Natural killer cell (primary cell): Measurements from ENCODE around the gene ADAM11. TPM values are rescaled to one million over a fixed set of nuclear protein-coding genes. Genes with fewer than 3 reads are reported as not detected.

Experiments
- ATAC-seq, 3 donors: fragments of 150-1000 bp in 2 of 3; fragments of 200-7000 bp in 1 of 3; cut with Tn5 transposase; 1 replicate in 1 of 3; 2 replicates in 2 of 3; pipeline ENCODE4 v1.10.0; 2021; ENCODE audit warnings: mild to moderate bottlenecking in 2 of 3, moderate library complexity in 2 of 3
- DNase-seq, 2 donors: peaks; one replicate each; pipeline versions ENCODE4 v3.0.0 to v3.0.0-alpha.2; 2013 to 2021; ENCODE audit warnings: mixed read lengths in 1 of 2
- H3K27ac ChIP-seq: one replicate; pipeline ENCODE4 v1.5.1; 2013; ENCODE audit warnings: mild to moderate bottlenecking, low read length
- H3K27me3 ChIP-seq: one replicate; pipeline ENCODE4 v1.6.1; 2013; ENCODE audit warnings: low read length; ENCODE audit not compliant: control insufficient read depth, insufficient read depth
- H3K36me3 ChIP-seq: one replicate; pipeline ENCODE4 v1.6.1; 2013; ENCODE audit warnings: low read length; ENCODE audit not compliant: control insufficient read depth, insufficient read depth
- H3K4me1 ChIP-seq: one replicate; pipeline ENCODE4 v1.6.1; 2013; ENCODE audit warnings: low read length; ENCODE audit not compliant: control insufficient read depth, insufficient read depth
- H3K4me3 ChIP-seq: one replicate; pipeline ENCODE4 v1.5.1; 2013; ENCODE audit warnings: low read length
- H3K9me3 ChIP-seq: one replicate; pipeline ENCODE4 v1.6.1; 2013; ENCODE audit warnings: low read length; ENCODE audit not compliant: control insufficient read depth, insufficient read depth
- H3K27ac Mint-ChIP-seq, 2 donors: one replicate each; pipeline ENCODE4 v1.8.0; 2022; ENCODE audit warnings: mild to moderate bottlenecking in 2 of 2, mixed read lengths in 2 of 2, moderate library complexity in 1 of 2
- H3K27me3 Mint-ChIP-seq, 2 donors: one replicate each; pipeline ENCODE4 v1.8.0; 2022; ENCODE audit warnings: low read depth in 2 of 2, mixed read lengths in 2 of 2
- H3K36me3 Mint-ChIP-seq: one replicate; pipeline ENCODE4 v1.8.0; 2022; ENCODE audit warnings: mixed read lengths
- H3K4me1 Mint-ChIP-seq, 2 donors: one replicate each; pipeline ENCODE4 v1.8.0; 2022; ENCODE audit warnings: mixed read lengths in 2 of 2
- H3K4me3 Mint-ChIP-seq: one replicate; pipeline ENCODE4 v1.8.0; 2022; ENCODE audit warnings: mild to moderate bottlenecking, moderate library complexity, mixed read lengths
- H3K9me3 Mint-ChIP-seq, 2 donors: one replicate each; pipeline ENCODE4 v1.8.0; 2022; ENCODE audit warnings: mixed read lengths in 2 of 2
- CTCF ChIP-seq: fragments of 200-600 bp; IDR thresholded peaks from one replicate; pipeline ENCODE4 v1.8.0; 2022; ENCODE audit warnings: antibody characterized with exemption
- WGBS: methylation state at CpG from one replicate; pipeline ENCODE4 v1.1.7; 2013; ENCODE audit warnings: missing lambda C conversion rate; ENCODE audit not compliant: insufficient coverage; 5-methylcytosine and 5-hydroxymethylcytosine counted together
- intact Hi-C: fragments of 100-400 bp; cut with micrococcal nuclease; formaldehyde crosslinking; loops from one replicate; pipeline ENCODE4 v1.14.2; 2022
- total RNA-seq, 4 donors: library from RNA; stranded (reverse); fragments of 120-200 nt in 1 of 4; gene quantifications; one replicate each; pipeline versions ENCODE4 v1.2.3 to v1.2.4, GENCODE V29; 2013 to 2022

ADAM11 gene
- total RNA-seq, 3 donors from 2014 or later (not counting 1 experiment from before 2014, with no cell fraction given) = 0.18 to 0.28 (median 0.28) TPM

DNA sequence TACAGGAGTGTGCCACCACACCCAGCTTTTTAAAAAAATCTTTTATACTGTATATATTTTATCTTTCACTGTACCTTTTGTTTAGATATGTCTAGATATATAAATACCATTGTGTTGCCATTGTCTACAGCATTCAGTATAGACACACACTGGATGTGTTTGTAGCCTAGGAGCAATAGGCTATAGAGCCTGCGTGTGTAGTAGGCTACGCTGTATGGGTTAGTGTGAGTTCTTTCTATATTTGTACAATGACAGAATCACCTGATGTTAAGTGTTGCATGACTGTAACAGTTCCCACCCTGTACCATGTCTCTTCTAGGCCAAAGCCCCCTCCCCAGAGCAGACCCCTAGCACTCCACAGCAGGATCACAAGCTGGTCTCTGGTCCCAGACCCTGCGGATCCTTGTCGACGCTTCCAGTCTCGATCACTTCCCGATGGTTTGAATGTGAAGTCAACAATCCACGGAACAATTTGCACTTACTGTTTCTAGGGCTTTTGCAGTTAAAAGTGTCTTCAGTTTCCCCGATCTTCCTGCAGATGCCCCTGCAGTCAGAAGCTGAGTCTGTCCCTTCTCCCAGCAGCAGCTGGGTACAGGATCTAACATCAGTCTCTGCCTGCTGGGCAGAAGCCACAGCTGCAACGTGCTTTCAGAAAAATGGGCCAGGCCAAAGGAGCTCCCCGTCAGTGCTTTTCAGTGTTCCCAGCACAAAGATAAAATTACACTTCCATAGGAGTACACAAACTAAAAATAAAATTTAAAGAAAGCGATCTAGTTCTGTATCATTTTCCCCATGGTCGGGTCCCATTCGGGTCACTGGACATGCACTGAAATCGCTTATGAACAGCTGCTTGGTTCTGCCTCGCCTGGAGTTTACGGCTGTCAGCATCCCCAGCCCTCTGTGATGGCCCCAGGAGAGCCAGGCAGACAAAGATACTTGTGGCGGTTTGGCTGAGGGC is 35.4 kb downstream of the ADAM11 start:
- Histone ChIP-seq H3K27ac (no peak overlapping the region), H3K27me3 (no peaks in the 10 kb centered on the region), H3K4me3 (no peak overlapping the region), H3K4me1 (no peaks in the 10 kb centered on the region), H3K36me3 (no peaks in the 10 kb centered on the region), H3K9me3 (no peaks in the 10 kb centered on the region)
- Mint-ChIP-seq H3K27me3 (peaks cover 0 to 3% of the 10 kb centered on the region in 2 donors), H3K4me1 (no peaks in the 10 kb centered on the region), H3K4me3 (no peak overlapping the region), H3K36me3 (no peaks in the 10 kb centered on the region), H3K27ac (no peak overlapping the region), H3K9me3 (no peaks in the 10 kb centered on the region)
- no peak for DNase-seq
- ATAC-seq = no peak
- TF ChIP-seq CTCF = no peak
- 92% methylated on average over 18 of the region's 18 CpGs for WGBS
- intact Hi-C loops = no loop called here

GRCh38 chr17:44794851-44795413 is 36.1 kb downstream of the ADAM11 start:
- Histone ChIP-seq H3K27me3 (no peaks in the 10 kb centered on the region), H3K27ac (no peak overlapping the region), H3K4me3 (no peak overlapping the region), H3K36me3 (no peaks in the 10 kb centered on the region), H3K4me1 (no peaks in the 10 kb centered on the region), H3K9me3 (no peaks in the 10 kb centered on the region)
- Mint-ChIP-seq H3K27me3 (peaks cover 0 to 3% of the 10 kb centered on the region in 2 donors), H3K27ac (no peak overlapping the region), H3K4me3 (no peak overlapping the region), H3K4me1 (no peaks in the 10 kb centered on the region), H3K36me3 (no peaks in the 10 kb centered on the region), H3K9me3 (no peaks in the 10 kb centered on the region)
- intact Hi-C loops = no loop called here
- ATAC-seq (no peak), DNase-seq (no peak)
- TF ChIP-seq CTCF = no peak
- WGBS = 73% methylated on average over 9 of the region's 10 CpGs

- Mint-ChIP-seq H3K36me3 (no peaks in the 10 kb centered on the region), H3K27me3 (peaks cover 0 to 3% of the 10 kb centered on the region in 2 donors), H3K4me3 (no peak overlapping the region), H3K4me1 (no peaks in the 10 kb centered on the region), H3K9me3 (no peaks in the 10 kb centered on the region), H3K27ac (no peak overlapping the region)
- H3K4me1 ChIP-seq = no peaks in the 10 kb centered on the region
- no peak for TF ChIP-seq CTCF
- no peak overlapping the region for H3K4me3 ChIP-seq
- DNase-seq (no peak), ATAC-seq (no peak)
- H3K27me3 ChIP-seq = no peaks in the 10 kb centered on the region
- intact Hi-C loops = no loop called here
- no peaks in the 10 kb centered on the region for H3K36me3 ChIP-seq
- WGBS = 90% methylated on average over 9 of the region's 9 CpGs
- no peaks in the 10 kb centered on the region for H3K9me3 ChIP-seq
- H3K27ac ChIP-seq = no peak overlapping the region
Observed at GRCh38 chr17:44795421-44795820, 36.6 kb downstream of the ADAM11 start.
